ENCODE data around the gene SYVN1. TPM values are rescaled to one million over a fixed set of nuclear protein-coding genes. Genes with fewer than 3 reads are reported as not detected.
A peak's percentile ranks its signal among the peaks of the same experiment; 100 is the strongest.
"Not testable (repeated sequence)": the region's sequence is repeated elsewhere in the genome, so short reads cannot be mapped to it uniquely, and the experiment has no call there.

SYVN1 gene
- total and polyA plus RNA-seq, 12 donors: 9.7 to 124 (median 59.9) TPM

DNA sequence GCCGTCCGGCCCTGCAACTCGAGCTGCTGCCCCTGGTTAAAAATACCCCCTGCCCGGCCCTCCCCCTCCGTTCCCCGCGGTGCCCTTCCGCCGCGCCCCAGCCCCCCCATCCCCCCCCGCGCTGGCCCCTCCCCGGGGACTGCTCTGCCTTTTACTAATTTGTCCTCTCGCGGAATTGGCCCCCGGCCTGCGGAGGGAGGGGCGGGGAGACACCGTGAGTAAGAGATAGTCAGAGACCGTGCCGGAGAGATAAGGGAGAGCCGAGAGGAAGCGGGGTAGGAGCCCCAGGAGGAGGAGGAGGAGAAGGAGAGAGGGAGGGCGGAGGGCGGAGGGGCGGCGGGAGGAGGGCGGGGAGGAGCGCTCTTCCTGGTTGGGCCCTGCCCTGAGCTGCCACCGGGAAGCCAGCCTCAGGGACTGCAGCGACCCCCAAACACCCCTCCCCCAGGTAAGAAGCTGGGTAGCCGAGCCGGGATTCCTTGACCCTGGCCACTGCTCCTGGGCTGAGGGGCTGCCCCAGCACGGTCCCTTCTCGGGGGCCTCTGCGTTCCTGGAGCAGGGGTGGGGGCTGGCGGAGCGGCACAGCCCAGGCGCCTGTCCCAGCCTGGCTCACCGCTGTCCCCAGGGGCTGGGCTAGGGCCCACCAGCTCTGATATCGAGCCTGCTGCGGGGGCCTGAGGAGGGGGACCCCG lies 47.4 kb upstream of the SYVN1 start, which contains the start of gene CAPN1:
Gene CAPN1 (plus strand): TSS at position 360 of the 689 bp plus-strand sequence. CDS start 774 bp downstream, outside the sequence.
- WGBS, 4 donors: 0 to 1% (median 0%) methylated on average over 1 to 41 of the region's 43 CpGs
- no peaks in the 10 kb centered on the region for H3K9me3 ChIP-seq (replicated peaks in 1 of 3)
- peak; percentile 86 to 94 (median 92) for DNase-seq
- peak within 1 kb of the TSS; percentile 56 to 100 (median 70) for H3K4me3 ChIP-seq
- H3K27me3 ChIP-seq: no peaks in the 10 kb centered on the region
- peaks cover 12 to 22% of the 10 kb centered on the region in 2 donors for H3K4me1 ChIP-seq (replicated peaks in 1 of 2)
- peak within 1 kb of the TSS in 4 of 5 donors; percentile 58 to 96 (median 81) for H3K27ac ChIP-seq
- intact Hi-C loops (cut with DNase I): loop anchor here in 1 of 2 donors (5.0 kb wide), 1 partner anchor 44 kb away; no protein-coding TSS in a partner anchor
- TF ChIP-seq, protein P1, sequence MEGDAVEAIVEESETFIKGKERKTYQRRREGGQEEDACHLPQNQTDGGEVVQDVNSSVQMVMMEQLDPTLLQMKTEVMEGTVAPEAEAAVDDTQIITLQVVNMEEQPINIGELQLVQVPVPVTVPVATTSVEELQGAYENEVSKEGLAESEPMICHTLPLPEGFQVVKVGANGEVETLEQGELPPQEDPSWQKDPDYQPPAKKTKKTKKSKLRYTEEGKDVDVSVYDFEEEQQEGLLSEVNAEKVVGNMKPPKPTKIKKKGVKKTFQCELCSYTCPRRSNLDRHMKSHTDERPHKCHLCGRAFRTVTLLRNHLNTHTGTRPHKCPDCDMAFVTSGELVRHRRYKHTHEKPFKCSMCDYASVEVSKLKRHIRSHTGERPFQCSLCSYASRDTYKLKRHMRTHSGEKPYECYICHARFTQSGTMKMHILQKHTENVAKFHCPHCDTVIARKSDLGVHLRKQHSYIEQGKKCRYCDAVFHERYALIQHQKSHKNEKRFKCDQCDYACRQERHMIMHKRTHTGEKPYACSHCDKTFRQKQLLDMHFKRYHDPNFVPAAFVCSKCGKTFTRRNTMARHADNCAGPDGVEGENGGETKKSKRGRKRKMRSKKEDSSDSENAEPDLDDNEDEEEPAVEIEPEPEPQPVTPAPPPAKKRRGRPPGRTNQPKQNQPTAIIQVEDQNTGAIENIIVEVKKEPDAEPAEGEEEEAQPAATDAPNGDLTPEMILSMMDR (IDR thresholded peaks at IDR 0.05): no peak
- TF ChIP-seq POLR2A (IDR thresholded peaks at IDR 0.05): no peak
- peaks cover 0 to 13% of the 10 kb centered on the region in 2 donors for H3K36me3 ChIP-seq (replicated peaks in 1 of 2)

GRCh38 chr11:65180877-65181568 lies 46.7 kb upstream of the SYVN1 start:
- peaks cover 12 to 22% of the 10 kb centered on the region in 2 donors for H3K4me1 ChIP-seq (replicated peaks in 1 of 2)
- peaks cover 0 to 6% of the 10 kb centered on the region in 2 donors for H3K36me3 ChIP-seq (replicated peaks in 1 of 2)
- 0 to 1% (median 0%) methylated on average over 6 to 60 of the region's 60 CpGs for WGBS, 4 donors
- TF ChIP-seq POLR2A (IDR thresholded peaks at IDR 0.05): peak; percentile 23 to 49
- TF ChIP-seq, protein P1 (IDR thresholded peaks at IDR 0.05): peak in 5 of 6 experiments; percentile 30 to 58 (median 49)
- peak overlapping the region in 4 of 5 donors; percentile 58 to 96 (median 81) for H3K27ac ChIP-seq
- H3K9me3 ChIP-seq (replicated peaks in 1 of 3): no peaks in the 10 kb centered on the region
- intact Hi-C loops (cut with DNase I): loop anchor here in 1 of 2 donors (5.0 kb wide), 1 partner anchor 44 kb away; no protein-coding TSS in a partner anchor
- peak; percentile 56 to 72 (median 67) for DNase-seq
- H3K4me3 ChIP-seq: peak overlapping the region; percentile 5 to 100 (median 57)
- no peaks in the 10 kb centered on the region for H3K27me3 ChIP-seq

DNA sequence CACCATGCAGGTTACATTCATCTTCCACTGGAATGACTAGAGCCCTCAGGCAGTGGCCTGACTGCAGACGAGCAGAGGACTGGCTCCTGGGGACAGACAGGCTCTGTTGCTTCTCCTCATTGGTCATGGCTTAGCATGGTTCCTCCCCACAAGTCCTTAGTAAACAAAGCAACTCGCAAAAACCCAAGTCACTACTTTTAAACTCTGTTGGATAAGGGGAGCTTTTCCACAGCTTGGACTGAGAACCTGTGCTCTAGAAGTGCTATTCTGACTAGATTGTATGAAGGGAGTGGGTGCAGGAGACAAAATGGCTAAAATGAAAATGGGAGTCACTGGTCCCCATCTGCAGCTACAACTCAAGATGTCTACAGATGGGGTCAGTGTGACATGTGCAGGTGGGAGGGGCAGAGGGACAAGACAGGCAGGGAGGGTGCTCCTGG lies 40.3 kb upstream of the SYVN1 start:
- peak in 1 of 7 donors; percentile 48 for DNase-seq
- H3K4me3 ChIP-seq; H3K36me3 ChIP-seq (replicated peaks in 1 of 2); H3K27me3 ChIP-seq; H3K27ac ChIP-seq; H3K4me1 ChIP-seq (replicated peaks in 1 of 2); H3K9me3 ChIP-seq (replicated peaks in 1 of 3); intact Hi-C loops (cut with DNase I): not testable (repeated sequence)
- 48 to 77% (median 74%) methylated on average over 2 of the region's 2 CpGs for WGBS, 4 donors

DNA sequence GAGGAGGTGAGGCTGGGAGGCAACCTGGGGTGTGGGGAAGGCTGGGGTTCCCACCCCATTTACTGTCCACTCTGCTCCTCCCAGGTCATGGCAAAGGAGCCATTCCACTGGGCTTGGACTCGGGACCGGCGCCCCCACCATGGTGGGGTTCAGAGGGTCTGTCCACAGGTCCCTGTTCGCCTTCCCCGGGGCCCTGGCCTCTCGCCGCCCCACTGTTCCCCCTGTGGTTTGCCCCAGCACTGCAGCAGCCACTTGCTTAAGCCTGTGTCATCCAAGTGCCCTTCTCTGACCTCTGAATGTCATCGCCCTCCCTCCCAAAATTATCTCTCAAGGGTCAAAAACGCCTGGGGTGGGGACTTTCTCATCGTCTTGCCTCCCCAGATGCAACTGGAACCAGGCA lies 38.3 kb upstream of the SYVN1 start:
- WGBS, 4 donors: 72 to 79% (median 77%) methylated on average over 7 to 10 of the region's 10 CpGs
- no peak overlapping the region for H3K27ac ChIP-seq
- intact Hi-C loops (cut with DNase I): no loop called here
- no peaks in the 10 kb centered on the region for H3K4me1 ChIP-seq (replicated peaks in 1 of 2)
- no peak for TF ChIP-seq POLR2A (IDR thresholded peaks at IDR 0.05)
- TF ChIP-seq, protein P1 (IDR thresholded peaks at IDR 0.05): no peak
- no peaks in the 10 kb centered on the region for H3K27me3 ChIP-seq
- no peaks in the 10 kb centered on the region for H3K36me3 ChIP-seq (replicated peaks in 1 of 2)
- no peak overlapping the region for H3K4me3 ChIP-seq
- H3K9me3 ChIP-seq (replicated peaks in 1 of 3): no peaks in the 10 kb centered on the region
- no peak for DNase-seq
